Mesothelial cell of epicardium (in vitro differentiated cells): ENCODE results near the gene LRRC66. TPM values are rescaled to one million over a fixed set of nuclear protein-coding genes. Genes with fewer than 3 reads are reported as not detected.

Experiments
- DNase-seq, 2 experiments: peaks; one replicate each; pipeline ENCODE4 v3.0.0; 2021; ENCODE audit warnings: low spot score in 2 of 2; ENCODE audit not compliant: unreplicated experiment in 2 of 2
- H3K27ac Mint-ChIP-seq: 2 replicates; pipeline ENCODE4 v1.8.0; 2021; ENCODE audit warnings: mixed read lengths
- H3K27me3 Mint-ChIP-seq: 2 replicates; pipeline ENCODE4 v1.8.0; 2021; ENCODE audit warnings: low read depth, mixed read lengths
- H3K36me3 Mint-ChIP-seq: 2 replicates; pipeline ENCODE4 v1.8.0; 2021; ENCODE audit warnings: mixed read lengths
- H3K4me1 Mint-ChIP-seq: 2 replicates; pipeline ENCODE4 v1.8.0; 2021; ENCODE audit warnings: mixed read lengths
- H3K4me3 Mint-ChIP-seq: 2 replicates; pipeline ENCODE4 v1.8.0; 2021; ENCODE audit warnings: mild to moderate bottlenecking, moderate library complexity, mixed read lengths
- H3K9me3 Mint-ChIP-seq: 2 replicates; pipeline ENCODE4 v1.8.0; 2021; ENCODE audit warnings: mixed read lengths
- CTCF ChIP-seq: fragments of 200-600 bp; sonication (generic); IDR thresholded peaks from one replicate; pipeline ENCODE4 v1.5.0; 2021; ENCODE audit warnings: antibody characterized with exemption; ENCODE audit not compliant: unreplicated experiment
- total RNA-seq: library from RNA; stranded (reverse); gene quantifications from 3 replicates; pipeline ENCODE4 v1.2.1, GENCODE V29; 2021

LRRC66 gene
- total RNA-seq, 1 donor from 2014 or later = 0.20 TPM

DNA sequence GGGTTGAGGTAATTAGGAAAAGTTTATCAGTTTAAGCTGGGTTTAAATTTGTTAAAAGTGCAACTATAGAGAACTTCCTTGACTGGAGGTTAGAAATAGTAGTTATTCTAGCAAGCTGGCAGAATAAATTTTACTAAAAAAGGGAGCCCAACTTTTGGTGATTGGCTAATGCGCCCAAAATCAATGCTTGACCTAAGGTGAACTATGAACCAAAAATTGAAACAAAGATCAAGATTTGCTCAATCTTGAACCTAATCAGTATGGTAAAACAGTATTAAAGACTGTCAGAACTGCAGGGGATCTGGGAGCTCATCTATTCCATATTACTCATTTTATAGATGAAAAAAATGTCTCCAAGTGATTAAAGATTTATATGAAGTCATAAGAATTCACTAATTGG, 24.9 kb upstream of the LRRC66 start:
- TF ChIP-seq CTCF = no peak
- Mint-ChIP-seq H3K4me1 (peaks cover 2% of the 10 kb centered on the region), H3K36me3 (no peaks in the 10 kb centered on the region), H3K9me3 (no peaks in the 10 kb centered on the region), H3K27me3 (peaks cover 42% of the 10 kb centered on the region), H3K27ac (no peak overlapping the region), H3K4me3 (no peak overlapping the region)
- no peak for DNase-seq

DNA sequence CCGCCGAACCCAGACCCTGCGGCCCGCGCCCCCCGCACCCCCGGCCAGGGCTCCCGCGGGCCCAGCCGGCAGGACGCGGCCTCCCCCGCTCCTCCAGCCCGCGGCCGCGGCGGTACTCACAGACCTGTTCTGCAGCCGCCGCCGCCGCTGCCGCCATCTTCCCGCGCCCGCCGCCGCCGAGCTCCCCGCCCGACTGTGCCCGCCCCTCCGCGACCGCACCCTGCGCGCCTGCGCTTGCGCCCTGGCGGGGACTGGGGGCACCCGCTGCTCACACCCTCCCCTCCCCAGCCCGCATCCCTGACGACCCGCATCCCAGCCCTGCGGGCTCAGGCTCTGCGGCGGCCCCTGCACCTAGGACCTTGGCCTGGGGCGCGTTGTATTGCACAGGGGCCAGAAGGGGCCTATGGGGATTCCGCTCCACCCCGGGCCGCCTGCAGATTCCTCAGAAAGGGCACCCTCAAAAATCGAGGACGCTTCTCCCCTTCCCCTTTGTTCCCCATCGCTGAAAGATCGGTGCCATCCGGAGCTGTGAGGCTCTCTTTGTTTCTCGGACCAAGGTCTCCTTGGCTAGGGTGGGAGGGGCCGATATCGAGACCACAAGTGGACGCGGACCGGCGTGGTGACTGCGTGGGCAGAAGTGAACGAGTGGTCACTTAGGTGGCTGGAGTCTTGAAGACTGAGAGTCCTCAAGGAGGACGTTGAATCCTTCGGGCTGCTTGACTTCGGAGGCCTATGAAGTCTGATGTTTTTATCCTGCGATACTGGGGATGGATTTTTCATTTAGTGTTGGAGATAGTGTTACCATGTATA, 18.1 kb upstream of the LRRC66 start, which contains the start of gene SGCB:
Gene SGCB, minus strand, starts transcription at position 197 of the 810 bp plus-strand sequence. Its CDS starts 40 bp downstream, at position 157.
- Mint-ChIP-seq H3K4me1 (peaks cover 32% of the 10 kb centered on the region), H3K4me3 (peak within 1 kb of the TSS; percentile 88), H3K27ac (peak within 1 kb of the TSS; percentile 87), H3K9me3 (no peaks in the 10 kb centered on the region), H3K36me3 (peaks cover 6% of the 10 kb centered on the region), H3K27me3 (peaks cover 26% of the 10 kb centered on the region)
- DNase-seq = peak; percentile 45 to 83
- no peak for TF ChIP-seq CTCF

GRCh38 chr4:52037689-52038102, 17.5 kb upstream of the LRRC66 start:
- peaks cover 6% of the 10 kb centered on the region for H3K36me3 Mint-ChIP-seq
- peaks cover 32% of the 10 kb centered on the region for H3K4me1 Mint-ChIP-seq
- H3K27ac Mint-ChIP-seq = peak overlapping the region; percentile 87
- peak overlapping the region; percentile 88 for H3K4me3 Mint-ChIP-seq
- H3K9me3 Mint-ChIP-seq = no peaks in the 10 kb centered on the region
- peaks cover 20% of the 10 kb centered on the region for H3K27me3 Mint-ChIP-seq
- DNase-seq = peak; percentile 24 to 49
- TF ChIP-seq CTCF = no peak

DNA sequence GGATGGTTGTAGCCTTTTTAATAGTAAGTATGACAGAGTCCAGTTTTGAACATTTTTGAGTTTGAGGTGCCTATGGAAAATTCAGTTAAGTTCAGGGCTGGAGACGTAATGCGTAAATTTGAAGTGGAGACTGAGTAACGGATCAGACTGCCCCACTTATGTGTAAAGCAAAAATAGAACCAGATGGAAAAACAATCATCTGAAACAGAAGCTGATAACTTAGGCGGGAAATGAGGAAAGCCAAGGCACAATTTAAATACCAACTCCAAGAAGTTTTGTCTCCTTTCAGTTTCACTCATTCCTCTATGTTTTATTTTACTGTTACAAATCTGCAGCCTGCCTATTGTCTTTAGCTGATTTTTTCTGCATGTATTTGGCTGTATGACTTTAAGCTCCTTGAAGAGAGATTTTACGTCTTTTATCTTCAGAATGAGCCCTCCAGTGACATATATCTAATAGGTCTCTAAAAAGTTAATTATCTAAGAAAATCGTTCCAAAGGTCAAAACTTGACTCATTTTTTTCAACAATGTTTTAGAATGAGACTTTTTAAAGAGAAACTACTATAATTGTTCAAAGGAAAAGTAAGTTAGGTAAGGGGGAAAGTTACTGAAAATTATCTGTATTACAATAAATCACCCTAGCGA, 16.8 kb upstream of the LRRC66 start:
- Mint-ChIP-seq H3K27ac (peak overlapping the region; percentile 87), H3K4me1 (peaks cover 32% of the 10 kb centered on the region), H3K36me3 (peaks cover 7% of the 10 kb centered on the region), H3K4me3 (peak overlapping the region; percentile 88), H3K9me3 (no peaks in the 10 kb centered on the region), H3K27me3 (peaks cover 15% of the 10 kb centered on the region)
- TF ChIP-seq CTCF = no peak
- no peak for DNase-seq

DNA sequence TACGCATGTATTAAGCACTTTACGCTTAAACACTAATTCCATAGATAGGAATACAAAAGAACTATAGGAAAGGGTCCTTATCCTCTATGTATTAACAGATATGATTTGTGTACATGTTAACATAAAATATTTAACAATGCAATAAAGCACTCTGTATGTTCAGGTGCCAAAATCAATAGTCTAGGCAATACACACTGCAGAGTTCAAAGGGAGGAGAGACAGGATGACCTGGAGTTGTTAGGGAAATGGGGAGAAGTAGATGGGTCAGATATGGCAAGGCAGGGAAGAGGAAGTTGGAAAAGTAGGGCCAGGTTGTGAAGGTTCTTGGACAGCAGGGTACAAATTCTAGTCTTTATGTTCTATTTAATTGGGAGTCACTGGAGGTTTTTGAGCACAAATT, 15.0 kb upstream of the LRRC66 start:
- H3K4me3 Mint-ChIP-seq = no peak overlapping the region
- no peak for TF ChIP-seq CTCF
- H3K27me3 Mint-ChIP-seq = peaks cover 2% of the 10 kb centered on the region
- DNase-seq = no peak
- no peaks in the 10 kb centered on the region for H3K9me3 Mint-ChIP-seq
- H3K36me3 Mint-ChIP-seq = peaks cover 16% of the 10 kb centered on the region
- H3K27ac Mint-ChIP-seq = no peak overlapping the region
- peaks cover 32% of the 10 kb centered on the region for H3K4me1 Mint-ChIP-seq
